ENCODE results near the gene HDAC4. TPM values are rescaled to one million over a fixed set of nuclear protein-coding genes. Genes with fewer than 3 reads are reported as not detected.

The HDAC4 gene
- total RNA-seq, 1 donor from 2014 or later, result 44.7 TPM

DNA sequence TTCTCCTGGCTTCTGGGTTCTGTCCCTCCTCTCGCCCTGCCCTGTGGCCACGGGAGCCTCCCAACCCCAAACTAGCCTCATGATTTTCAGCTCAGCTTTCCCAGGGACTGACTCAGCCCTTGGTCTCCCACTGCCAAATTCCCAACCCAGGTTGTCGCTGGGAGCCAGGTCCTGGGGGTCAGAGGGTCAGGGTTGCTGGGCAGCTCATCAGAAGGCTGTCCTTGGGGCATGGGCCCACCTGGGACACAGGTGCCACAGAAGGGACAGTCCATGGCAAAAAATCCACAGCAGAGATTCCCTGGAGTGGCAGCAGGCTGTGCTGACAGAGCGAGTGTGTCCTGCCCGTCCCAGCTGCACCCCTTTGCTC lies 372.6 kb downstream of the HDAC4 start:
- Mint-ChIP-seq H3K27me3 (peaks cover 13% of the 10 kb centered on the region), H3K36me3 (ENCODE audit: low read depth) (no peaks in the 10 kb centered on the region), H3K4me3 (no peak overlapping the region), H3K9me3 (no peaks in the 10 kb centered on the region), H3K4me1 (no peaks in the 10 kb centered on the region), H3K27ac (no peak overlapping the region)
- no peak for DNase-seq
- intact Hi-C loops (cut with micrococcal nuclease), result no loop called here

- no peak for DNase-seq
- peaks cover 10% of the 10 kb centered on the region for H3K27me3 Mint-ChIP-seq
- no peak overlapping the region for H3K27ac Mint-ChIP-seq
- no peaks in the 10 kb centered on the region for H3K4me1 Mint-ChIP-seq
- H3K36me3 Mint-ChIP-seq (ENCODE audit: low read depth), result no peaks in the 10 kb centered on the region
- H3K9me3 Mint-ChIP-seq, result no peaks in the 10 kb centered on the region
- intact Hi-C loops (cut with micrococcal nuclease), result no loop called here
- H3K4me3 Mint-ChIP-seq, result no peak overlapping the region
These were observed 373.2 kb downstream of the HDAC4 start for GRCh38 chr2:239027391-239028252.

DNA sequence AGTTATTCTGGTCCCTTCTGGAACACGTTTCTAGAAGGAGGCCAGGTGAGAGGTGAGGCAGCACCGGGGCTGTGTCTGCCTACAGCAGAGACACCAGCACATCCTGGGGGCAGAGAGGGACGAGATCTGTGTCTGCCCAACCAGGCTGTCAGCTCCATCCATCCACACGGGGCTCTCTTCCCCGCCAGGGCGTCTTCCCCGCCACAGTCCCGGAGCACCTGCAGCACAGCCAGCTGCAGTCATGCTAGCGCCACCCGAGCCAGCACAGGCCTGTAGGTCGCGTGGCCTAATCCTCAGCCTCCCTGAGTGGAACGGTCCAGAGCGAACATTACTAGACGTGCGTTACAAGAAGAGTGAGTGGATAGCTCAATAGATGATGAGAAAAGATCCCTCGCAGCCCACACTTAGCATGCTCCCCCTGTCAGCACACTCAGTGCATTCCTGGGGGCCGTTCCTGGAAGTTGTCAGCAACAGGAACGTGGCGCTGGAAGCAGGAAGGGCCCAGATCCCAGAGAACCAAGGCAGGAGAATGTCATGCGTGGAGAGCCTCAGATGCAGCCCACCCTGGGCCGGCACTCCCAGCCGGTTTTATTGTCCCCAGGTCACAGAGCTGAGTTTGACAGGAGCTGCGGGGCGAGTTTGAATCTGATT lies 374.0 kb downstream of the HDAC4 start:
- DNase-seq, result no peak
- H3K27ac Mint-ChIP-seq, result no peak overlapping the region
- H3K36me3 Mint-ChIP-seq (ENCODE audit: low read depth), result no peaks in the 10 kb centered on the region
- no peaks in the 10 kb centered on the region for H3K9me3 Mint-ChIP-seq
- no peaks in the 10 kb centered on the region for H3K4me1 Mint-ChIP-seq
- peaks cover 8% of the 10 kb centered on the region for H3K27me3 Mint-ChIP-seq
- intact Hi-C loops (cut with micrococcal nuclease), result no loop called here
- H3K4me3 Mint-ChIP-seq, result no peak overlapping the region

GRCh38 chr2:239025951-239026461 lies 374.8 kb downstream of the HDAC4 start:
- intact Hi-C loops (cut with micrococcal nuclease), result no loop called here
- no peaks in the 10 kb centered on the region for H3K9me3 Mint-ChIP-seq
- H3K36me3 Mint-ChIP-seq (ENCODE audit: low read depth), result no peaks in the 10 kb centered on the region
- no peak for DNase-seq
- H3K4me1 Mint-ChIP-seq, result no peaks in the 10 kb centered on the region
- no peak overlapping the region for H3K4me3 Mint-ChIP-seq
- H3K27ac Mint-ChIP-seq, result no peak overlapping the region
- peaks cover 2% of the 10 kb centered on the region for H3K27me3 Mint-ChIP-seq

GRCh38 chr2:239025096-239025801 lies 375.6 kb downstream of the HDAC4 start:
- H3K4me1 Mint-ChIP-seq, result no peaks in the 10 kb centered on the region

GRCh38 chr2:239024226-239024625 lies 376.6 kb downstream of the HDAC4 start:
- Mint-ChIP-seq H3K27me3 (peaks cover 2% of the 10 kb centered on the region), H3K9me3 (no peaks in the 10 kb centered on the region), H3K4me1 (no peaks in the 10 kb centered on the region), H3K36me3 (ENCODE audit: low read depth) (no peaks in the 10 kb centered on the region), H3K27ac (no peak overlapping the region), H3K4me3 (no peak overlapping the region)
- intact Hi-C loops (cut with micrococcal nuclease), result no loop called here
- DNase-seq, result no peak

More at GRCh38 chr2:239025096-239025801, 375.6 kb downstream of the HDAC4 start:
- Mint-ChIP-seq H3K27ac (no peak overlapping the region), H3K9me3 (no peaks in the 10 kb centered on the region), H3K4me3 (no peak overlapping the region), H3K27me3 (peaks cover 2% of the 10 kb centered on the region), H3K36me3 (ENCODE audit: low read depth) (no peaks in the 10 kb centered on the region)
- intact Hi-C loops (cut with micrococcal nuclease), result no loop called here
- DNase-seq, result no peak

DNA sequence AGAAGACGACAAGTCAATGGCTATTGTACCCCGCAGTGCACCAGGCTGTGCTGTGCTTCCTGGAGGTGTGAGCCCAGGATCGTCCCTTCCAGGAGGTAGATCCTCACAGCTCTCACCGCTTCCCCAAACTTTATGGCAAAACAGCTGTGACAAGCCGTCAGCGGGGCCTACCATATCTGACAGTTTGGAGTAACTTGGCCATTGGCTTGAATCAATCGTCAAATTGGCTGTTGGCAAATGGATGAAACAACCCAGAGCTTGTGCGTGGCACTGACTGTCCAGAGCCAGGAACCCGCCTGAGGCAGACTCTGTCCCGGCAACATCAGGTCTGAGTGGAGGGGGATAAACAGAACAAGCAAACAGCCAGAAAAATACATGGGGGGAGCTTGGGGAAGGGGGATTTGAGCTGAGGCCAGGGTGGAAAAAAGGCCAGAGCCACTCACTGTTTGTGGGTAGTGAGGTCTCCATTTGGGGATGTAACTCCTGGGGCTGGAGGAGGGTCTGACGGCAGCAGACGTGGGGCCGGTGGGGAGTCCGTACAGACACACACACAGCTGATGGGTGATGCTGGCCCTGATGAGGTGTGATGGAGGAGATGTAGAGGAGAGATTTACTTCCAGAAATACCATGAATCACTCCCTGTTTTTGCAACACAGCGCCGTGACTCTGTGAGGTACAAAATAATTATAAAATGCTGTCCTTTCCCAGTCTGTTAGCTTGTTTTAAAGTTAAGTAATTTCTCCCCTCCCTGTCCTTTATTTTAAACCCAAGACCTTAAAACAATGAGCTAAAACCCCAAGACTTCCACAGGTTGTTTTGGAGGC lies 378.2 kb downstream of the HDAC4 start:
- H3K36me3 Mint-ChIP-seq (ENCODE audit: low read depth), result no peaks in the 10 kb centered on the region
- no peaks in the 10 kb centered on the region for H3K9me3 Mint-ChIP-seq
- no peak overlapping the region for H3K27ac Mint-ChIP-seq
- no peak overlapping the region for H3K4me3 Mint-ChIP-seq
- DNase-seq, result no peak
- no peaks in the 10 kb centered on the region for H3K4me1 Mint-ChIP-seq
- intact Hi-C loops (cut with micrococcal nuclease), result no loop called here
- peaks cover 2% of the 10 kb centered on the region for H3K27me3 Mint-ChIP-seq

DNA sequence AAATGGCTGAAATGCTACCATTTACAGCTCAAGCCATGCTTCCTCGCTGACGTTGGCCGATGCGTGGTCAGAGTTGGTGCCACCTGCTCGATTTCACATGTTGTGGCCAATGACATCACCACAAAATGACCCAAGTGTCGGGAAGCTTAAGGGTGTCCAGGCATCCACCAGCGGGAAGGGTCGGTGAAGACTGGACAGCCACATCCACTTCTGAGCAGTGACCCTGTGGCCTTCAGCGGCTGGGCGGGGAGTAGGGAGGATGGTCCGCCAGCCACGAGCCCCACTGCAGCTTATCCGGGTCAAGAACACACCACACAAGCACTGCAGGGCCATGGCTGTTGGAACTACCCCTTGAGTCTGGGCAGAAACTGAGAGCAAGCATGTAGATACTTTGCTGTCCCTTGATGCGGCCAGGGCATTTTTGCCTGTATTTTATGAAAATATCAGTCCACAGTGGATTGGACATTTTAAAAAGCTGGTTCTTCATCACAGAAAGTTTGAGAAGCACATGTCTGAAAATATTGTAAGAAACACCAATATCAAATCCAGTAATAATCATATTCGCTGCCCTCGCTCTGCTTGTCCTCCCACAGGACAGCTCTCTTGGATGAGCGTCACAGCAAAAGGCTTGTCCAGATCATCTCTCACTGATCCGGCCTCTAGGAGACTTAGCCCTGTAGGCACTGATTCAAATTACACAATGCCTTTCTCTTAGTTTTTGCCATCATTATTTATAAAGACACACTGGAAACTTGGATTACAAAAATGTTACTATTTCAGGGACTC lies 379.0 kb downstream of the HDAC4 start:
- intact Hi-C loops (cut with micrococcal nuclease), result no loop called here
- Mint-ChIP-seq H3K36me3 (ENCODE audit: low read depth) (no peaks in the 10 kb centered on the region), H3K9me3 (no peaks in the 10 kb centered on the region), H3K4me3 (no peak overlapping the region), H3K27ac (no peak overlapping the region), H3K4me1 (no peaks in the 10 kb centered on the region), H3K27me3 (peaks cover 2% of the 10 kb centered on the region)
- DNase-seq, result no peak

GRCh38 chr2:239021224-239021623 lies 379.6 kb downstream of the HDAC4 start:
- no peak overlapping the region for H3K27ac Mint-ChIP-seq
- peaks cover 2% of the 10 kb centered on the region for H3K27me3 Mint-ChIP-seq

GRCh38 chr2:239020541-239021041 lies 380.2 kb downstream of the HDAC4 start:
- no peaks in the 10 kb centered on the region for H3K36me3 Mint-ChIP-seq (ENCODE audit: low read depth)
- peaks cover 2% of the 10 kb centered on the region for H3K27me3 Mint-ChIP-seq
- DNase-seq, result no peak
- intact Hi-C loops (cut with micrococcal nuclease), result no loop called here
- no peaks in the 10 kb centered on the region for H3K4me1 Mint-ChIP-seq
- H3K27ac Mint-ChIP-seq, result no peak overlapping the region
- H3K4me3 Mint-ChIP-seq, result no peak overlapping the region
- H3K9me3 Mint-ChIP-seq, result no peaks in the 10 kb centered on the region

More at GRCh38 chr2:239021224-239021623, 379.6 kb downstream of the HDAC4 start:
- Mint-ChIP-seq H3K9me3 (no peaks in the 10 kb centered on the region), H3K36me3 (ENCODE audit: low read depth) (no peaks in the 10 kb centered on the region), H3K4me3 (no peak overlapping the region), H3K4me1 (no peaks in the 10 kb centered on the region)
- no peak for DNase-seq
- intact Hi-C loops (cut with micrococcal nuclease), result no loop called here

GRCh38 chr2:239019183-239019581 lies 381.6 kb downstream of the HDAC4 start:
- no peaks in the 10 kb centered on the region for H3K9me3 Mint-ChIP-seq
- DNase-seq, result no peak
- peaks cover 2% of the 10 kb centered on the region for H3K27me3 Mint-ChIP-seq
- intact Hi-C loops (cut with micrococcal nuclease), result no loop called here
- no peak overlapping the region for H3K4me3 Mint-ChIP-seq
- H3K27ac Mint-ChIP-seq, result no peak overlapping the region
- H3K36me3 Mint-ChIP-seq (ENCODE audit: low read depth), result no peaks in the 10 kb centered on the region
- H3K4me1 Mint-ChIP-seq, result no peaks in the 10 kb centered on the region

DNA sequence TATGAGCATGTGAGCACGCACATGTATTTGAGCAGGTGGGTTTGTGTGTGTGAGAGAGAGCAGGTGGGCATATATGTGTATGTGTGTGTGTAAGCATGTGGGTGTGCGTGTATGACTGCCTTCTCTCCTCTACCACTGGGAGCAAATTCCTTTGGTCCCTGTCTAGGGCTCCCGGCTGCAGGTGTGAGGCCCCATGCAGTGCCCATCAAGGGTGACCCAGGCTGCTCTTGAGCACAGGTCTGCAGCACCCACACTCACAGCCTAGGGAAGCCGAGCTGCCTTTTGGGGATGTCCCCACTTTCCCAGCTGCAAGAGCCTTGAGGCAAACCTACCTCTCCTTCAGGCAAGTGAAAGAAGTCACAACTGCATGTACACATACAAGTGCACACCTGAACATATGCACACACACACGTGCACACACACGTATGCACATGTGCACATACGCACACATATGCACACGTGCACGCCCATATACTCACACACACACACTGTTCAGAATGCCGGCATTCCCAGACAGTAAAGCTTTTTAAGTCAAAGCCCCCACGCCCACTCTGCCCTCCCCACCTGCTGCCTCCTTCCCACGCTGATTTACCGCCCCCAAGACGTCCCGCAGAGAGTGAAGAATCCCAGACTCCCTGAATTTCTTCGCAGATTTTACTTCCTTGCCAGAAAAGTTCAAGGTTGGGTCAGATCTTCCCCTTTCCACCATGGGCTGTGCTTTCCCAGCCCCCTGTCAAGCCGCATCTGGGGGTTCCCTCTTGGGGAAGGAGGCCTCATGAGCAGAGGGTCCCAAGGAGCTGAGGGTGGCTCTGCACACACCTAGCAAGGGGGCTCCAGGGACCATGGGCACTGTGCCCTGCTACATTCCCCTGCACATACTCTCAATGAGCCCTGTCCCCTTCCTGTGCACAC lies 382.3 kb downstream of the HDAC4 start:
- no peak overlapping the region for H3K27ac Mint-ChIP-seq
- H3K36me3 Mint-ChIP-seq (ENCODE audit: low read depth), result no peaks in the 10 kb centered on the region
- peaks cover 2% of the 10 kb centered on the region for H3K27me3 Mint-ChIP-seq
- no peaks in the 10 kb centered on the region for H3K4me1 Mint-ChIP-seq
- no peak overlapping the region for H3K4me3 Mint-ChIP-seq
- H3K9me3 Mint-ChIP-seq, result no peaks in the 10 kb centered on the region
- no peak for DNase-seq
- intact Hi-C loops (cut with micrococcal nuclease), result no loop called here
